ENCODE data around the gene ORC6. TPM values are rescaled to one million over a fixed set of nuclear protein-coding genes. Genes with fewer than 3 reads are reported as not detected.

ORC6 gene
- total RNA-seq, 1 donor from 2014 or later, result 122 TPM

DNA sequence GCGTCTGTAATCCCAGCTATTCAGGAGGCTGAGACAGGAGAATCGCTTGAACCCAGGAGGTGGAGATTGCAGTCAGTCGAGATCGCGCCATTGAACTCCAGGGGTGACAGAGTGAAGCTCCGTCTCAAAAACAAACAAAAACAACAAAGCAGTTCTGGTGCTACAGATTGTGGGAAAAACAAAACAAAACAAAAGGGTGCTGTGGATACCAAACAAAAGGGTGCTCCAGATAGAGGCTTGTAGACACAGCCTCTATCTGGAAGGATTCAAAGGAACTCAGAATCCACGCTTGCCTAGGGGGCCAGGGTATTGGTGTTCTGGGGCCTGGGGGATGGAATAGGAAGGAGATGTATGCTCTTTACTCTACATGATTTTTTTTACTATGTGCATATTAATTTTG is 56.2 kb downstream of the ORC6 start:
- Histone ChIP-seq H3F3A (ENCODE audit: low read depth) (no peaks in the 10 kb centered on the region), H3K36me3 (no peaks in the 10 kb centered on the region), H3K4me1 (peaks cover 6% of the 10 kb centered on the region), H3K4me2 (no peak overlapping the region), H3K79me2 (ENCODE audit: low read depth) (no peaks in the 10 kb centered on the region), H2AFZ (replicated peaks) (no peak overlapping the region), H3K9me3 (ENCODE audit: low read depth) (no peaks in the 10 kb centered on the region), H3K27me3 (no peaks in the 10 kb centered on the region), H3K27ac (no peak overlapping the region), H3K4me3 (no peak overlapping the region), H3K9ac (no peak overlapping the region), H4K20me1 (ENCODE audit: low read depth) (no peaks in the 10 kb centered on the region)
- Mint-ChIP-seq H3K27me3 (ENCODE audit: insufficient read depth, low read depth) (no peaks in the 10 kb centered on the region), H3K27ac (peak overlapping the region; percentile 53), H3K4me3 (no peak overlapping the region), H3K4me1 (peaks cover 27% of the 10 kb centered on the region), H3K9me3 (no peaks in the 10 kb centered on the region), H3K36me3 (no peaks in the 10 kb centered on the region)
- no peak for DNase-seq (ENCODE audit: low spot score)
- TF ChIP-seq EZH2phosphoT487 (IDR thresholded peaks at IDR 0.05) (no peak), EZH2 (IDR thresholded peaks at IDR 0.05) (no peak)
- TF ChIP-seq, protein P1, sequence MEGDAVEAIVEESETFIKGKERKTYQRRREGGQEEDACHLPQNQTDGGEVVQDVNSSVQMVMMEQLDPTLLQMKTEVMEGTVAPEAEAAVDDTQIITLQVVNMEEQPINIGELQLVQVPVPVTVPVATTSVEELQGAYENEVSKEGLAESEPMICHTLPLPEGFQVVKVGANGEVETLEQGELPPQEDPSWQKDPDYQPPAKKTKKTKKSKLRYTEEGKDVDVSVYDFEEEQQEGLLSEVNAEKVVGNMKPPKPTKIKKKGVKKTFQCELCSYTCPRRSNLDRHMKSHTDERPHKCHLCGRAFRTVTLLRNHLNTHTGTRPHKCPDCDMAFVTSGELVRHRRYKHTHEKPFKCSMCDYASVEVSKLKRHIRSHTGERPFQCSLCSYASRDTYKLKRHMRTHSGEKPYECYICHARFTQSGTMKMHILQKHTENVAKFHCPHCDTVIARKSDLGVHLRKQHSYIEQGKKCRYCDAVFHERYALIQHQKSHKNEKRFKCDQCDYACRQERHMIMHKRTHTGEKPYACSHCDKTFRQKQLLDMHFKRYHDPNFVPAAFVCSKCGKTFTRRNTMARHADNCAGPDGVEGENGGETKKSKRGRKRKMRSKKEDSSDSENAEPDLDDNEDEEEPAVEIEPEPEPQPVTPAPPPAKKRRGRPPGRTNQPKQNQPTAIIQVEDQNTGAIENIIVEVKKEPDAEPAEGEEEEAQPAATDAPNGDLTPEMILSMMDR (IDR thresholded peaks at IDR 0.05), result no peak

DNA sequence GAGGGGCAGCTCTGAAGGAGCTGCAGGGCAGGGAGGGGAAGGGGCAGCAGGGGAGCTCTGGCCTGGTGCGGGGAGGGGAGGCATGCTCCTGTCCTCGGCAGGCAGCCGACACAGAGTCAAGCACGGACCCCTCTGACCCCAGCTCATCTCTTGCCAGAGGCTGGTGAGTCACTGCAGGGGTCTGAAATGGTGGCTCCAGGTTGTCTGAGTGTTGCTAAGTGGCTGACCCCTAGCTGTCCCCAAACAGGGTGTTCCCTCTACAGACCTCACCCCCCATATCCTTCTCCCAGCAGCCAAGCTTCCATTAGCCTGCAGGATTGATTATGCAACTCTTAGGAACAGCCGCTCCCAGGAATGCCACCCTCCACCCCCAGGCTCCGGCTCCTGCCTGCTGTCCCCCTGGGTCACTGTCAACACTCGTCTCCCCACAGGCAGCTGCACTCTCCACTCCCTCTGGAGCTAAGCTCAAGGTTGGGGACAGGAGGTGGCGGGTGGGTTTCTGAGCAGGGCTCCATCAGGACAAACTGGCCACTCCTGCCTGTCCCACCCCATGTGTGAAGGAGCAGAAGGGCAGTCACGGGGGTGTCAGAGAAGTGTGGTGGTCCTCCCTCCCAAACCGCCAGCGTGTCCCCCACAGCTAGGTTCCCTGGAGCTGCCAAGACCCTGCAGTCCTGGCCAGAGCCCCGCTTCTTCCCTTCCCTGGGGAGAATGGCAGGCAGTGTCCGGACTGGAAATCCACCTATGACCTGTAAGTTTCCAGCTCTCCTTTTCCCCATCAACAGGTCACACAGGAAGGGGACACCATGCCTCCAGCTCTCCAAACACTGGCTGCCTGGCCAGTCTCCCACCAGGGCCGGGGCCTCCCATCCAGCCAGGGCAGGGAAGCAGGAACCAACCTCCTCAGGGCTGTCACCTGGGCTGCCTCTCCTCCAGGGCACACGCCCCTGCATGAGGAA is 57.6 kb downstream of the ORC6 start:
- peaks cover 6% of the 10 kb centered on the region for H3K4me1 ChIP-seq

More for the DNA sequence above, 57.6 kb downstream of the ORC6 start:
- H3K27ac Mint-ChIP-seq, result no peak overlapping the region
- Histone ChIP-seq H3K9ac (no peak overlapping the region), H3K4me2 (no peak overlapping the region), H3K4me3 (no peak overlapping the region), H3F3A (ENCODE audit: low read depth) (no peaks in the 10 kb centered on the region), H4K20me1 (ENCODE audit: low read depth) (no peaks in the 10 kb centered on the region), H3K36me3 (no peaks in the 10 kb centered on the region), H2AFZ (replicated peaks) (no peak overlapping the region), H3K27me3 (no peaks in the 10 kb centered on the region), H3K27ac (no peak overlapping the region), H3K9me3 (ENCODE audit: low read depth) (no peaks in the 10 kb centered on the region), H3K79me2 (ENCODE audit: low read depth) (no peaks in the 10 kb centered on the region)
- peaks cover 2% of the 10 kb centered on the region for H3K27me3 Mint-ChIP-seq (ENCODE audit: insufficient read depth, low read depth)
- H3K4me3 Mint-ChIP-seq, result no peak overlapping the region
- H3K9me3 Mint-ChIP-seq, result no peaks in the 10 kb centered on the region
- no peaks in the 10 kb centered on the region for H3K36me3 Mint-ChIP-seq
- no peak for DNase-seq (ENCODE audit: low spot score)
- H3K4me1 Mint-ChIP-seq, result peaks cover 27% of the 10 kb centered on the region
- TF ChIP-seq EZH2 (IDR thresholded peaks at IDR 0.05), result no peak
- TF ChIP-seq, protein P1 (IDR thresholded peaks at IDR 0.05), result no peak
- TF ChIP-seq EZH2phosphoT487 (IDR thresholded peaks at IDR 0.05), result no peak

Other genes starting within 250 kb of the ORC6 start
- 13.4 and 18.7 TPM in 2 replicates for gene SHCBP1, start 68.3 kb upstream of the ORC6 start, total RNA-seq (ENCODE audit: low replicate concordance)
- 89.7 and 115 TPM in 2 replicates for gene VPS35, start 481 bp upstream of the ORC6 start, total RNA-seq (ENCODE audit: low replicate concordance)
- 0.28 and 1.6 TPM in 2 replicates for gene MYLK3, start 58.7 kb downstream of the ORC6 start, total RNA-seq (ENCODE audit: low replicate concordance)
- 40.9 and 66.7 TPM in 2 replicates for gene C16orf87, start 141.5 kb downstream of the ORC6 start, total RNA-seq (ENCODE audit: low replicate concordance)
- gene GPT2, start 194.7 kb downstream of the ORC6 start, total RNA-seq (ENCODE audit: low replicate concordance), result 21.6 and 37.7 TPM in 2 replicates

Measured in neural progenitor cell (in vitro differentiated cells).